NCI-H510A (cell line): Measurements from ENCODE around the gene SLC4A5.
"Not testable (repeated sequence)": the region's sequence is repeated elsewhere in the genome, so short reads cannot be mapped to it uniquely, and the experiment has no call there.

ENCODE experiments used
- DNase-seq: peaks from one replicate; lab custom pipeline; 2025; lab: John Stamatoyannopoulos, UW

The SLC4A5 gene

DNA sequence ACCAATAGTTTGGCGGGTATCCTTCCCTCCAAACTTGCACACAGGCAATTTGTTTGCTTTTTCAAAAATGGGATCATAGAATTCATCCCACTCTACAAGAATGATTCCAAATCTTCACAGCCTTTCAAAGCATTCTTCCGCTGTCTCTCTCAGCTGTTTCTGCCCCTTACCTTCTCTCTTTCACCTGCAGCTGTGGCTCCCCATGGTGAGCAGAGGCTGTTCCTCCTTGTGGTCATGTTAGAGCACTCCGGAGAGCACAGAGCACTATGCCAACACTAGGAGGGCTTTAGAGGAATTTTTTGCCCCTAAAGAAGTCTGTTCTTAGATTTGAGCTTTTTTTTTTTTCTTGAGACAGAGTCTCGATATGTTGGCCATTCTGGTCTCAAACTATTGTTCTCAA is 114.4 kb downstream of the SLC4A5 start:
- no peak for DNase-seq

DNA sequence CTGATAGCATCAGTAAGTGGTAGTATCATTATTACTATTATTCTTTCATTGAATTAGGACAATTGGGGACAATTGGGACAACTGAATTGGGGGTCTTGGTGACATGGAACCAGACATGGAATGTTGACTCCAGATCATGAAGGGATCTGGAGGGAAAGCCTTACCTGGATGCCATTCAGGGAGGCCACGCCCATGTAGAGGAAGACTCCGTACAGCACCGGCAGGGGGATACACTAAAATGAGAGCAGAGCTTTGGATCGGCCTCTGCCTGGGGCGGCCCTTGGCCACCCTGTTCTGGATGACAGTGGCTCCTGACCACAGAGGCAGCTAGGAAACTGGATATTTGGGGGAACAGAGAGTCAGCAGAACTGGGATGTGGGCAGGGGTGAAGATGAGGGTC is 115.6 kb downstream of the SLC4A5 start:
- DNase-seq, result no peak

DNA sequence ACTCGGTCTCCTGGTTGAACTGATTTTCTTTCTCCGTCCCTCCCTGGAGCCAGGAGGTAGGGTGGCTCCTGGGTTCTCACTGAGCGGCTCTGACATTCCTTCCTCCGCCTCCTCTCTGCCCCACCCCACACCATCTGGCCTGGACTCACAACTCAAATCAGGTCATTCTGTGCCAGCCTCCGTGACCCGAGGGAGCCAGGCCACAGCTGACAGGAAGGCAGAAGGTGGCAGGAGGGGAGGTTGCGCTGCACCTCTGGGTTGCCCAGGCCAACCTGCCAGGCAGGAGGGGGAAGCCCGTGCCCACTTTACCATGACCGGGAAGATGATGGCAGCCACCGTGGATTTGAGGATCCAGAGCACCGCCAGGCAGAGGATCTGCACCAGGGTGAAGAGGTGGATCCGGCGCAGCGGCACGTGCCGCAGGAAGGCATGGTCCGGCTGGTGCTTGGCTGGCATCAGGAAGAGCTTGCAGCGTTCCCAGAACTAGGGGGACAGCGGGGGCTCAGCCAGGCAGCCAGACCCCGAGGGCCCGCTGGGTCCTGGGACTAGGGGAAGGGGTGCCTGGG is 116.5 kb downstream of the SLC4A5 start:
- DNase-seq, result no peak

DNA sequence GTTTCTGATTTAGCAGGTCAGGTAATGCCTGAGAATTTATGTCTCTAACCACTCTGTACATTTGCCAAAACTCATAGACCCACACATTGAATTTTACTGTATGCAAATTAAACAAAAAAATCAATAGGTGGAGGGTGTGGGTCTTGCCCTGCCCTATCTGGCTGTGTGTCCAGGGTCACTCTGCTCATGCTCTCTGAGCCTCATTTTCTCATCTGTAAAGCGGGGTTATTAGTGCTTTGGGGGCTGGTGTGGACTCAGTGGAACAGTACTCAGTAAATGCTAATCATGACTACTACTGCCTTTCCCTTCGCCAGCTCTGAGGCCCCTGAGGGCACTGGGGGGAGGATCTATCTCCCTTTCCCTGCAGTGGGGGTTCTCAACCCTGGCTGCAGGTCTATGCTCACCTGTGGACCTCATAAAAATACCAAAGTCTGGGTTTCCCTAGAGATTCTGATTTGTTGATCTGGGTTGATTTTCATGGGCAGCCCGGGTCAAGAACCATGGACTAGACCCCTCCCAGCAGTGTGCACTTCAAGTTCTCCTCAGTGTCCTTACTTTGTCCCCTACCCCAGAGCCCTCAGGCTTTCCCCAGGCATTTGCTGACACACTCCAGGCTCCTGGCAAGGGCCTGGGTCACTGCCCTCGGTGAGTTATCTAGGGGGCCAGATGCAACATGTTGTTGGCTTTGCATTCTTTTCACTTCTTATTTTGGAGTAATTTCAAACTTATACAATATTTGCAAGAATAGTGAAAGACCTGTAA is 117.3 kb downstream of the SLC4A5 start:
- no peak for DNase-seq

DNA sequence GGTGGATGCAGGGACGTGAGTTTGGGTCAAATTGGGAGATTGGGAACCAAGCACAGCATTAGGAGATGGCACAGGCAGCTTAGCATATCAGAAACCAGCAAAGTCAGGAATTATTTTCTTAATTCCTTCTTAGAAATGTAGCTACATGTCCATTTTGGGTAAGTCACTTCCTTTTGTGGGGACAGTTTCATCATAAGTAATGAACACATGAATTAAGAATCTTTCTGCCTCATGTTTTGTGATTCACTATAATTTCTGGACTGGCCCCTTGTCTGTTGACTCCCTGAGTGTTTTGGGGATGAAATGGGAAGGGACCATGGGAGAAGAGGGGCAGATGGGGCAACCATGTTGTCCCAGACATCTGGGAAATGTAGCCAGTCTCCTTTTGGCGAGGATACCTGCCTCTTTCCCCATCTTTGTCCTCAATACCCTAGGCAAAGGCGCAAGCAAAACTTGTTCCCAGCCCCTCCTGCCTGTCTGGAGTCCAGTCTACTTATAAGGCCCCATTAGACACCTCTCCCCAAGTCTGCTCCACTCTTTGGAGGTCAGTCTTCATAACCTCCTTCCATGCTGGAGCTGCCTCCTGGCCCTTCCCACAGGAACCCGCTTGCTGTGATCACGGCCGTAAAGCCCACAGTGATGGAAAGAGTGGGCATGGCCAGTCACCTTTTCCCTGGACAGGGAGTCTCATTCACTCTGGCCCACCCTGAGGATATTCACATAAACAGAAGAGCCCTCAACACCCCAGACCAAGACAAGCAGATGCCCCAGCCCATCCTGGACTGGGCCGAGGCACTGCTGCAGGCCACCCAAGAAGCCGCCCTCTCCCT is 119.1 kb downstream of the SLC4A5 start:
- DNase-seq, result no peak

DNA sequence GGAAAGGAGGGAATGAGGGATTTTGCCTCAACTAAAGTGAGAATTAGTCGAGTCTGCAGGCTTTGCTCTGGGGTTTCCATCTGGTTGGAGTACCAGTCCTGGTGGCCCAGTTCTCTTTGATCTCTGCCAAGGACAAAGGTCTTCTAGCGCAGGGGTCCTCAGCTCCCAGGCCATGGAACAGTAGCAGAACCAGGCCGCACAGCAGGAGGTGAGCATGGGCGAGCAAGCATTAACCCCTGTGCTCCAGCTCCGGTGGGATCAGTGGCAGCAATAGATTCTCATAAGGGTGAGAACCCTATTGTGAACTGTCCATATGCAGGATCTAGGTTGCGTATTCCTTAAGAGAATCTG is 120.9 kb downstream of the SLC4A5 start:
- DNase-seq, result no peak

DNA sequence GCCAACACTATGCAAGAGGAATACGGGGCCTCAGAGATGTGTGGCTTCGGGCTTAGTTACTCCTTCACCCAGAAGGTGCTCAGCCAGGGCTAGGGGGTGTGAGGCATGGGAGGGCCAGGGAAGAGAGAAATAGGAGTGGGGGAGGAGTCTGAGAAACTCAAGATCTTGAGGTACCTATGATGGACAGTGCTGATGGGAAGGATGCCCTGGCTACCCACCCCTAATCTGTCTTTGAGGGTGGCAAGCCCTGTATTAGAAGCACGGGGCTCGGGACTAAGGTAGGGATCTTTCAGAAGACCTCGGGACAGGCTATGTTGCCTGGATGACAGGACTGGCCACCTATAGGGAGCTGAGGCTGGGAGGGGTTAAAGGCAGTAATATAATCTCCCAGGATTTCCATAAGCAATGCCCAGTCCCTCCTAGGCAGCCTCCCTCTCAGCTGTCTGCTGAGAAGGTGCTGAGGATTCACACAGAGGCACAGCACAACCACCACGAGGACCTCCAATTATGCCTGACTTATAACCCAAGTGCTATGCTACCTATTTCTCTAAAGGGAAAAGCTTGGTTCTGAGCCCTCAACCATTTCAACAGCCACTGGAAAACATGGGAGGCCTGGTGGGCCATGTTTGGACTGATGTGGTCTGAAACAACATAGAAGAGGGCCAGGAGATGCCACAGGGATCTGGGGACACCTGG is 121.5 kb downstream of the SLC4A5 start:
- DNase-seq, result no peak

DNA sequence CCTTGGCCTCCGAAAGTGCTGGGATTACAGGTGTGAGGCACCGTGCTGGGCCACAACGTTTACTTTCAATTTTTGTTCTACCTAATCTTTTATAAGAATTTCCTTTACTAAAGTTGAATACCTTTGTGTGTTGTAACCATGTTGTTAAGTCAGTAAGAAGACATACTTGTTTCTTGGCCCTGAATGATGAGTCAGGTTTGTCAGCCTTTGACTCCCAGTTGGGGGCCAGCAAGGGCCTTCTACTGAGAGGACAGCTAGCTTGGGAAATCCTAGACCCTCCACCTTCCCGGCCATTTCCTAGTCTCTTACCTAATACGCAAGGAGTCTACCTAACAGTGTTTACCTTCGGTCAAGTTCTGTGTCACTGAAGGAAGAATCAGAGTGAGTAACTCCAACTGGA is 122.1 kb downstream of the SLC4A5 start:
- no peak for DNase-seq

DNA sequence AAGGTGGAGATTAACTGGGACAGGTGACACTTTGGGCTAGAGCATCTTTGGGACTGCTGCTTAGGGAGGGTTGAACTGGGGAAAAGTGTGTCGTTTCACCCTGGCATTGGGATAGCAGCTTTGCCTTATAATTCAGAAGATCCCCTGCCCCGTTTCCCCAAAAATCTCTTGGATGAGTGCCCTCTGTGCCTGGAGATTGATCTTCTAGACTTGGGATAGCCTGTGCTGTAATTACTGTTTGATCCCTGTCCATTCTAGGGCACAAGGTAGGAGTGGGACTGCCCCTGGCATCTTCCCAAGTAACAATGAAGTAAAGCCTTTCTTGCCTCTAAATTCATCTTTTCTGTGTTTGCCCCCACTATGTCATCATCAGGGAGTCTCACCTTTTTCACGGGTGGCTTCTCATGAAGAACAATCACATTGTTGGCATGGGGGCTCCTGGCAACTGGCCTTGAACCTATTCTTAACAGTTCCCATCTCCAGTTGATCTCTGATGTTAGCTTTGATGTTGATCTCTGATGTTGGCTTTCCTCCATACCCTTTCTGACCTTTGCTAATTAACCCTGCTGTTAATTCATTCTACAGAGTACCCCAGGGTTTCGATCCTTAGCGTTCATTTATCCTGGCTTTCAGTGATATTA is 123.2 kb downstream of the SLC4A5 start:
- no peak for DNase-seq

DNA sequence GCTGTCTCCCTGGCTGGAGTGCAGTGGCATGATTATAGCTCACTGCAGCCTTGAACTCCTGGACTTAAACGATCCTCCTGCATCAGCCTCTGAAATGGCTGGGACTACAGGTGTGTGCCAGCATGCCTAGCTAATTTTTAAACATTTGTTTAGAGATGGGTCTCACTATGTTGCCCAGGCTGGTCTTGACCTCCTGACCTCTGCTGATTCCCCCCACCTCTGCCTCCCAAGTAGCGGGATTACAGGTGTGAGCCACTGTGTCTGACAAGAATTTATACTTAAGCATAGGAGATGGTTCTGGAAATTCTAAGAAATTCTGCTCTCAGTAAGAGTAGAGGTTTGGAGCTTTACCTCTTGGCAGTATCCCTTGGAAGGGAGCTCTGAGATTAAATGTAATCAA is 126.6 kb downstream of the SLC4A5 start:
- no peak for DNase-seq

DNA sequence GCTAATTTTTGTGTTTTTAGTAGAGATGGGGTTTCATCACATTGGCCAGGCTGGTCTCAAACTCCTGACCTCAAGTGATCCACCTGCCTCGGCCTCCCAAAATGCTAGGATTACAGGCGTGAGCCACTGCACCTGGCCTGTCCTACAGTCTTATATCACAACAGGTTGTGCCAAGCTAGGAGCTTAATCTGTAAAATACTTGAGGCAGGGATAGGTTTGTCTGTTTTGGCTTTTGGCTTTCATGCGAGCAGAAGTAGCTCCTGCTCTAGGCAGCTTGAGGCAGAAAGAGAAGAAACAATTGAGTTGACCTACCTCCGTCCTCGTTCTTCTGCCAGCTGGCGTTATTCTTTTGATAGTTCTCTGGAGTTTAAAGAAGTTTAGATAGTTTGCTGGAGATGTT is 127.4 kb downstream of the SLC4A5 start:
- not testable (repeated sequence) for DNase-seq

DNA sequence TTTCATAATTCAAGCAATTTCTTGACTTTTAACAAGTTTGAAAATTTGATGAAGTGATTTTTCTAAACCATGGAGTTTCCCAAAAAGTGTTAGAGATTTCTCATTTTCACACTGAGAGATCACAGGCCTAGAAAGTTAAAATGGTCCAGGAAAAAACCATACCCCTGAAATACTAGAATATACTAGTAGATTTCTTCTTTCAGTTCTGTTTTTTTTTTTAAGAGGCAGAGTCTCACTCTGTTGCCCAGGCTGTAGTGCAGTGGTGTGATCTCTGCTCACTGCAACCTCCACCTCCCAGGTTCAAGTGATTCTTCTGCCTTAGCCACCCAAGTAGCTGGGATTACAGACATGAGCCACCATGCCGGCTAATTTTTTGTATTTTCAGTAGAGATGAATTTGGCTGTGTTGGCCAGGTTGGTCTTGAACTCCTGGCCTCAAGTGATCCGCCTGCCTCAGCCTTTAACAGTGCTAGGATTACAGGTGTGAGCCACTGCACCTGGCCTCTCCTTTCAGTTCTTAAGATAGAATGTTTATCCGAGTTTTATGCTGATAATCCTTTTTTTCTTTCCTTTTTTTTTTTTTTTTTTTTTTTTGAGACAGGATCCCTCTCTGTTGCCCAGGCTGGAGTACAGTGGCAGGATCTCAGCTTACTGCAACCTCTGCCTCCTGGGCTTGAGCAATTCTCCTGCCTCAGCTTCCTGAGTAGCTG is 130.4 kb downstream of the SLC4A5 start:
- no peak for DNase-seq

DNA sequence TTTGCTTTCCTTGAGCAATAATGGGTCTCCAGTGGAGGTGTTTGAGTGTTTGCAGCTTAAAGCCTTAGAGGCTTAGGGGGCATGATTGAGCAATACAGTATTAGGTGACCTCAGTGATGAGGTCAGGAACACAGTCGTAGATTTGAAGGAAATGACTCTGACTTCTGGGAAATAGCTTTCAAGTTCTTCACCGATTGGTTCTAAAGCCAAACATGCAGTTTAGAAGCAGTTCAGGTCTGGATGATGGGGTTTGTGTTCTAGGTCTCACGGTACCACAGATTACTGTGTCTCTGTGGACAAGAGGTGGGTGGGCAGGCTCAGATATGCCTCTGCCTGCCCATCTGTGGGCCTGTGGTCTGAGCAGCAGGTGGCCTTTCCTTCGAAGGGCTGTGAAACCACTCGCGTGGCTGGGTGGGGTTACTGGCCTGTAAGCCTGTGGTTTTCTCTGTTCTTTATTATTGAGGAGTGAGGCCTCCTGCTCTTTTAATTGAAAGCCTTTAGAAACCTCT is 137.0 kb downstream of the SLC4A5 start:
- no peak for DNase-seq

DNA sequence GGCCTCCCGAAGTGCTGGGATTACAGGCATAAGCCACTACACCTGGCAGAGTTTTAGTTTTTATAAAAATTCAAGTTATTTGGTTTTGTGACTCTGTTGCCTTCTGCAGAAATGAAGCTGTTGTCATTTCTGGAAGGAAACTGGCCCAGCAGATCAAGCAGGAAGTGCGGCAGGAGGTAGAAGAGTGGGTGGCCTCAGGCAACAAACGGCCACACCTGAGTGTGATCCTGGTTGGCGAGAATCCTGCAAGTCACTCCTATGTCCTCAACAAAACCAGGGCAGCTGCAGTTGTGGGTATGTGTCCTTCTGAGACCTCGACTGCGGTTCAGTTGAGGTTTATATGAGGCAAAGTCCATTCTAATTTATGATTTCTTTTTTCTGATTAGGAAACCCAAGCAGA is 137.6 kb downstream of the SLC4A5 start:
- no peak for DNase-seq

DNA sequence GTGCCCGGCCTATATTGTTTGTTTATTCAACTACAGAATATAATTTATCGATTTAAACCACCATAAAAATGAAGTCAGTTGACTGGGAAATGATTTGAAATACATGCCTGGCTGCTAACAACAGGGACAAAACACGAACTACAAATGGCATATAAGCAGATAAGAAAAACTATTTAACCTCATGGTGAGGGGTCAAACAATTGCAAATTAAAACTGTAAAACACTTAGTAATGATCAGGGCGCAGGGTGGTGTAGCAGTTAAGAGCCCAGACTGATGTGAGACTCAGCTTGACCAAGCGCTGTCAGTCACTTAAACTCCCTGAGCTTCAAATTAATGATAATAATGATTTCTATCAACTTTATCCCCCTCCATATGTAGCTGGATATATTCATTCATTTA is 138.1 kb downstream of the SLC4A5 start:
- no peak for DNase-seq

DNA sequence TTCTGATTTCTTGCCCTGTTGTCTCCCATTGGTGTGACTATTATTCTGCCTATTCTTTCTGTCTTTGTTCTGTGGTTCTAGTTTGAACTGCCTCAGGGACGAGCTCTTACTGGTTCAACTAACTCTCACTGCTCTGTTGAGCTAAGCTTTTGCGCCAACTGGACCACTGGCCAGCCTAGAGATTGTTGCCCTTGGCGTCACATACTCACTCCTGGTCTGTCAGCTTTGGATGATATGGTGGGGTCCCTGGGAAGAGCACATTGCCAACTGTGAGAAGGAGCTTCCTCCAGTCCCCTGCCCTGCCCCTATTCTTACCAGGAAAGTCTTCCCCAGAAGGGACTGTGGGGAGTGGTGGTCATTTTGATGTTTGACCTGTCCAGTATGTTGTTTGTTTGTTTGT is 138.8 kb downstream of the SLC4A5 start:
- DNase-seq, result no peak

DNA sequence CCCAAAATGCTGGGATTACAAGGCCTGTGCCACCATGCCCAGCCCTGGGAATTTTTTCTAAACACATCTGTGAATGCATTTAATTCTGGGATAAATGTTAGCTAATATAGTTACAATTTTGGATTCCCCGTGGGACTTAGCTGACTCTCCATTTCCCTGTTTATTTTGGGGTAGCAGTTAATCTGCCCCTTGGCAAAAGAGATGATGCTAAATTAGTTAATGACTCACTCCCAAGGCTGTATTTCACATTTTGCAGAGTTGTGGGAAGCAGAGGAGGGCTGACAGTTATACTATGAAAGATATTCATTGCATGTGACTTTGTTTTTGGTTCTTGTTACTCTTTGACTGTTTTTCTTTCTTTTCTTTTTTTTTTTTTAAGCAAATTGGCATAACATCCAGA is 141.6 kb downstream of the SLC4A5 start:
- no peak for DNase-seq

DNA sequence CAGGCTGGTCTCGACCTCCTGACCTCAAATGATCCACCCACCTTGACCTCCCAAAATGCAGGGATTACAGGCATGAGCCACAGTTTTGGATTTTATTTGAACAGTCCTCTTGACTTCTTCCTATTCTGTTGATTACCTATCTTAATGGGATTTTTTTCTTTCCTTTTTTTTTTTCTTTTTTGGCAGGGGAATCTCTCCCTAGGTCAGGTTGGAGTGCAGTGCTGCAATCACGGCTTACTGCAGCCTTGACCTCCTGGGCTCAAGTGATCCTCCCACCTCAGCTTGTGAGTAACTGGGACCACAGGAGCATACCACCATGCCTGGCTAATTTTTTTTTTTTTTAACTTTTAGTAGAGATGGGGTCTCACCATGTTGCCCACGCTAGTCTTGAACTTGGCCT is 142.0 kb downstream of the SLC4A5 start:
- DNase-seq, result no peak

DNA sequence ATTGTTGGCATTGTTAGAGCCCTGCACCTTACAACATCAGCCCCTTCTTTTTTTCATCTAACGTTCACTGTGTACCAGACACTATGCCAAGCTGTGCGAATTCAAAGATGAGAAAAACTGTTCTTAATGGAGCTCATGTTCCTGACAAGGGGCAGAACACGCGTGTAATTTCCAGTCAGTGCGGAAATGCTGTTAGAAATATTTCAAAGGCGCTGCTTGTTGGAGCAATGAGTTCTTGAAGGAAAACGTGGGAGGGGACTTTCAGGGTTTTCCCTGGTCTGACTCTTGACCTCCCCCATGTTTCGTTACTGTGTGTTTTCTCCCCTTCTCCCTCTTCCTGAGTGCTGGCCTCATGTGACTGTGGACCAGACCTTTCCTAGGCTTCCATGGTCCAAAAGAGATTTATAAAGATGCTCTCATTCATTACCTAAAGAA is 143.3 kb downstream of the SLC4A5 start:
- DNase-seq, result no peak

DNA sequence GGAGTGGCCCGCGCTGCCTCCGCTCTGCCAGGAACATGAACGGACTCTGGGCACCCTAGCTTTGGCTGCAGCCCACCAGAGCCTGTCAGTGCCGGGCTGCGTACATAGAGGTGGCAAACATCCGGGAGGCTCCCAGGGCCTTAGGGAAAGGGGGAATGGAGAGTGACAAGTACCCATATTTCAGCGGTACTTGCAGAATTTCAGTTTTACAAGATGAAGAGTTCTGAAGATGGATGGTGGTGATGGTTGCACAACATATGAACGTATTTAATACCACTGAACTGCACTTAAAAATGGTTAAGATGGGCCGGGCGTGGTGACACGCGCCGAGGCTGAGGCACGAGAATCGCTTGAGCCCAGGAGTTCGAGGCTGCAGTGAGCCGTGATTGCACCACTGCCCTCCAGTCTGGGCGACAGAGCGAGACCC is 143.9 kb downstream of the SLC4A5 start:
- no peak for DNase-seq
